ENCODE data around the gene PPP4R3A. TPM values are rescaled to one million over a fixed set of nuclear protein-coding genes. Genes with fewer than 3 reads are reported as not detected.
"Not testable (repeated sequence)": the region's sequence is repeated elsewhere in the genome, so short reads cannot be mapped to it uniquely, and the experiment has no call there.

Gene PPP4R3A
- total and polyA plus RNA-seq, 2 donors from 2014 or later = 29.0 to 86.5 TPM

GRCh38 chr14:91501951-91502930, 7.9 kb downstream of the PPP4R3A start:
- no peak for FAIRE-seq
- H3K4me1 ChIP-seq (ENCODE audit: control insufficient read depth in 2 of 3, insufficient read depth in 2 of 3, low read depth in 1 of 3, low read length in 3 of 3) = peaks cover 0 to 12% (median 8%) of the 10 kb centered on the region in 3 donors
- H3K27me3 ChIP-seq (ENCODE audit: control insufficient read depth, insufficient read depth, low read length) = no peaks in the 10 kb centered on the region

GRCh38 chr14:91501348-91501747, 8.8 kb downstream of the PPP4R3A start:
- Histone ChIP-seq H3K4me1 (ENCODE audit: control insufficient read depth in 2 of 3, insufficient read depth in 2 of 3, low read depth in 1 of 3, low read length in 3 of 3) (peaks cover 2 to 17% (median 15%) of the 10 kb centered on the region in 3 donors), H3K27me3 (ENCODE audit: control insufficient read depth, insufficient read depth, low read length) (no peaks in the 10 kb centered on the region), H3K36me3 (ENCODE audit: control insufficient read depth in 2 of 3, insufficient read depth in 3 of 3, low read length in 3 of 3) (peaks cover 0 to 6% (median 2%) of the 10 kb centered on the region in 3 donors), H3K9me3 (ENCODE audit: control insufficient read depth in 2 of 3, insufficient read depth in 1 of 3, low read length in 3 of 3) (no peaks in the 10 kb centered on the region), H3K9ac (ENCODE audit: low read length in 3 of 3) (no peak overlapping the region), H3K4me3 (ENCODE audit: low read length in 3 of 3) (no peak overlapping the region), H3K27ac (ENCODE audit: low read depth in 2 of 2, low read length in 2 of 2) (no peak overlapping the region)
- intact Hi-C loops (cut with DNase I) = no loop called here
- no peak for FAIRE-seq
- no peak for TF ChIP-seq CTCF (IDR thresholded peaks at IDR 0.05; ENCODE audit: borderline replicate concordance, extremely low read depth, insufficient read depth)
- no peak for DNase-seq

More at GRCh38 chr14:91501951-91502930, 7.9 kb downstream of the PPP4R3A start:
- Histone ChIP-seq H3K27ac (ENCODE audit: low read depth in 2 of 2, low read length in 2 of 2) (no peak overlapping the region), H3K36me3 (ENCODE audit: control insufficient read depth in 2 of 3, insufficient read depth in 3 of 3, low read length in 3 of 3) (peaks cover 0 to 5% (median 2%) of the 10 kb centered on the region in 3 donors), H3K4me3 (ENCODE audit: low read length in 3 of 3) (no peak overlapping the region), H3K9ac (ENCODE audit: low read length in 3 of 3) (no peak overlapping the region), H3K9me3 (ENCODE audit: control insufficient read depth in 2 of 3, insufficient read depth in 1 of 3, low read length in 3 of 3) (no peaks in the 10 kb centered on the region)
- no peak for DNase-seq
- intact Hi-C loops (cut with DNase I) = no loop called here
- TF ChIP-seq CTCF (IDR thresholded peaks at IDR 0.05; ENCODE audit: borderline replicate concordance, extremely low read depth, insufficient read depth) = no peak

- DNase-seq (peak in 1 of 5 donors; percentile 19), FAIRE-seq (no peak)
- Histone ChIP-seq H3K9me3 (ENCODE audit: control insufficient read depth in 2 of 3, insufficient read depth in 1 of 3, low read length in 3 of 3) (no peaks in the 10 kb centered on the region), H3K9ac (ENCODE audit: low read length in 3 of 3) (no peak overlapping the region), H3K36me3 (ENCODE audit: control insufficient read depth in 2 of 3, insufficient read depth in 3 of 3, low read length in 3 of 3) (peaks cover 0 to 3% (median 0%) of the 10 kb centered on the region in 3 donors), H3K4me1 (ENCODE audit: control insufficient read depth in 2 of 3, insufficient read depth in 2 of 3, low read depth in 1 of 3, low read length in 3 of 3) (peaks cover 5 to 38% (median 26%) of the 10 kb centered on the region in 3 donors), H3K27ac (ENCODE audit: low read depth in 2 of 2, low read length in 2 of 2) (peak overlapping the region in 1 of 2 donors; percentile 45), H3K4me3 (ENCODE audit: low read length in 3 of 3) (peak overlapping the region in 1 of 3 donors; percentile 14), H3K27me3 (ENCODE audit: control insufficient read depth, insufficient read depth, low read length) (no peaks in the 10 kb centered on the region)
- intact Hi-C loops (cut with DNase I) = no loop called here
- TF ChIP-seq CTCF (IDR thresholded peaks at IDR 0.05; ENCODE audit: borderline replicate concordance, extremely low read depth, insufficient read depth) = no peak
Observed at GRCh38 chr14:91496790-91497189, 13.3 kb downstream of the PPP4R3A start.

GRCh38 chr14:91494392-91495065, 15.6 kb downstream of the PPP4R3A start:
- FAIRE-seq; H3K9me3 ChIP-seq (ENCODE audit: control insufficient read depth in 2 of 3, insufficient read depth in 1 of 3, low read length in 3 of 3); intact Hi-C loops (cut with DNase I); DNase-seq; H3K4me3 ChIP-seq (ENCODE audit: low read length in 3 of 3); H3K9ac ChIP-seq (ENCODE audit: low read length in 3 of 3); H3K36me3 ChIP-seq (ENCODE audit: control insufficient read depth in 2 of 3, insufficient read depth in 3 of 3, low read length in 3 of 3); H3K27me3 ChIP-seq (ENCODE audit: control insufficient read depth, insufficient read depth, low read length); H3K27ac ChIP-seq (ENCODE audit: low read depth in 2 of 2, low read length in 2 of 2): not testable (repeated sequence)
- H3K4me1 ChIP-seq (ENCODE audit: control insufficient read depth in 2 of 3, insufficient read depth in 2 of 3, low read depth in 1 of 3, low read length in 3 of 3) = peaks cover 5 to 37% (median 26%) of the 10 kb centered on the region in 3 donors

Measured in kidney (tissue), 14 donors.